SU-DHL-6 (cell line): Measurements from ENCODE around the gene PRKN.

Source experiments
- H2AFZ ChIP-seq: fragments of 200-600 bp; sonication (generic); 2 replicates; pipeline ENCODE4 v1.6.1; 2014; ENCODE audit warnings: low read depth, mild to moderate bottlenecking, moderate library complexity, mixed read lengths, antibody characterized with exemption, low read length; ENCODE audit not compliant: severe bottlenecking
- H3F3A ChIP-seq: fragments of 200-600 bp; shearing (Covaris generic); 2 replicates; pipeline ENCODE4 v1.6.0; 2016; ENCODE audit warnings: antibody characterized with exemption, mild to moderate bottlenecking; ENCODE audit not compliant: insufficient read depth
- H3K27ac ChIP-seq: fragments of 200-600 bp; sonication (generic); 2 replicates; pipeline ENCODE4 v1.5.1; 2016; ENCODE audit warnings: low read depth, mild to moderate bottlenecking, low read length, moderate library complexity, mixed read lengths
- H3K27me3 ChIP-seq: fragments of 200-600 bp; sonication (generic), shearing (Covaris generic); 2 replicates; pipeline ENCODE4 v1.6.0; 2014; ENCODE audit warnings: mild to moderate bottlenecking, low read length
- H3K36me3 ChIP-seq: fragments of 200-600 bp; sonication (generic); 2 replicates; pipeline ENCODE4 v1.6.1; 2014; ENCODE audit warnings: mild to moderate bottlenecking, low read length, mixed read lengths
- H3K4me2 ChIP-seq: fragments of 300-600, 200-600 bp; shearing (Covaris generic), sonication (generic); 2 replicates; pipeline ENCODE4 v1.6.0; 2014; ENCODE audit warnings: low read length, low read depth, mild to moderate bottlenecking; ENCODE audit not compliant: poor library complexity, severe bottlenecking
- H3K4me3 ChIP-seq: fragments of 200-600 bp; sonication (generic); 2 replicates; pipeline ENCODE4 v1.5.1; 2014; ENCODE audit warnings: antibody characterized with exemption, low read length, mild to moderate bottlenecking, mixed read lengths; ENCODE audit not compliant: insufficient read depth, poor library complexity, severe bottlenecking
- H3K79me2 ChIP-seq: fragments of 200-600 bp; sonication (generic); 2 replicates; pipeline ENCODE4 v1.6.1; 2014; ENCODE audit warnings: mild to moderate bottlenecking, low read length, moderate library complexity; ENCODE audit not compliant: insufficient read depth
- H3K9ac ChIP-seq: fragments of 200-600 bp; sonication (generic); 2 replicates; pipeline ENCODE4 v1.7.0; 2014; ENCODE audit warnings: mild to moderate bottlenecking, low read length
- H3K9me2 ChIP-seq: fragments of 200-600 bp; sonication (generic); replicated peaks from 2 replicates; pipeline ENCODE4 v1.6.1; 2014; ENCODE audit warnings: low read length; ENCODE audit not compliant: insufficient read depth
- H3K9me3 ChIP-seq: fragments of 200-600 bp; sonication (generic); 2 replicates; pipeline ENCODE4 v1.6.1; 2014; ENCODE audit warnings: low read length, mixed read lengths; ENCODE audit not compliant: insufficient read depth
- H4K20me1 ChIP-seq: fragments of 200-600 bp; sonication (generic); 2 replicates; pipeline ENCODE4 v1.6.1; 2014; ENCODE audit warnings: low read depth, mild to moderate bottlenecking, antibody characterized with exemption, low read length, moderate library complexity, mixed read lengths
- CTCF ChIP-seq: fragments of 200-600 bp; sonication (generic); IDR thresholded peaks from one replicate; pipeline ENCODE4 v1.5.1; 2017; ENCODE audit warnings: antibody characterized with exemption, mild to moderate bottlenecking, low read length, moderate library complexity; ENCODE audit not compliant: insufficient read depth, poor library complexity, severe bottlenecking
- EZH2phosphoT487 ChIP-seq: fragments of 200-600 bp; sonication (generic), shearing (Covaris generic); conservative IDR thresholded peaks from 2 replicates; pipeline ENCODE4 v1.6.1; 2018; ENCODE audit warnings: mild to moderate bottlenecking, antibody characterized with exemption, low read length, moderate library complexity, mixed read lengths

Gene PRKN

GRCh38 chr6:161918628-161919205 lies 808.8 kb downstream of the PRKN start:
- Histone ChIP-seq H3K27ac (no peak overlapping the region), H3K9me3 (no peaks in the 10 kb centered on the region), H3K4me3 (no peak overlapping the region), H3K79me2 (no peaks in the 10 kb centered on the region), H3K27me3 (no peaks in the 10 kb centered on the region), H4K20me1 (no peaks in the 10 kb centered on the region), H3K36me3 (no peaks in the 10 kb centered on the region), H3K4me2 (no peak overlapping the region), H3K9ac (no peak overlapping the region), H3K9me2 (no peaks in the 10 kb centered on the region), H3F3A (no peaks in the 10 kb centered on the region), H2AFZ (no peak overlapping the region)
- TF ChIP-seq EZH2phosphoT487 (no peak), CTCF (no peak)

GRCh38 chr6:161918109-161918531 lies 809.4 kb downstream of the PRKN start:
- Histone ChIP-seq H3K27me3 (no peaks in the 10 kb centered on the region), H3K9ac (no peak overlapping the region), H3F3A (no peaks in the 10 kb centered on the region), H3K9me3 (no peaks in the 10 kb centered on the region), H3K36me3 (no peaks in the 10 kb centered on the region), H3K79me2 (no peaks in the 10 kb centered on the region), H3K4me2 (no peak overlapping the region), H4K20me1 (no peaks in the 10 kb centered on the region), H3K9me2 (no peaks in the 10 kb centered on the region), H3K4me3 (no peak overlapping the region), H2AFZ (no peak overlapping the region), H3K27ac (no peak overlapping the region)
- TF ChIP-seq CTCF (no peak), EZH2phosphoT487 (no peak)

GRCh38 chr6:161917645-161918044 lies 809.9 kb downstream of the PRKN start:
- Histone ChIP-seq H3K36me3 (no peaks in the 10 kb centered on the region), H3K79me2 (no peaks in the 10 kb centered on the region), H4K20me1 (no peaks in the 10 kb centered on the region), H3K4me2 (no peak overlapping the region), H3K27me3 (no peaks in the 10 kb centered on the region), H3K9ac (no peak overlapping the region), H3K27ac (no peak overlapping the region), H3K9me2 (no peaks in the 10 kb centered on the region), H2AFZ (no peak overlapping the region), H3F3A (no peaks in the 10 kb centered on the region), H3K4me3 (no peak overlapping the region), H3K9me3 (no peaks in the 10 kb centered on the region)
- TF ChIP-seq EZH2phosphoT487 (no peak), CTCF (no peak)
